ENCODE measurements around the gene MAGIX.
A peak's percentile ranks its signal among the peaks of the same experiment; 100 is the strongest.

MAGIX gene

GRCh38 chrX:49157194-49157593 is 5.4 kb upstream of the MAGIX start:
- peak overlapping the region; percentile 25; the same call in 1 of the 2 replicates for H3K4me3 ChIP-seq (ENCODE audit: low read length)
- no peak for DNase-seq (ENCODE audit: low read depth, low spot score)
- WGBS (ENCODE audit: insufficient coverage, insufficient read length): no CpG with 5 or more reads among the region's 25 CpGs
- H3K27me3 ChIP-seq (ENCODE audit: control insufficient read depth, insufficient read depth, low read length): peaks cover 3% of the 10 kb centered on the region; the same call in 1 of the 2 replicates
- no peaks in the 10 kb centered on the region for H3K36me3 ChIP-seq (ENCODE audit: control insufficient read depth, insufficient read depth, low read length)
- H3K4me1 ChIP-seq (ENCODE audit: control insufficient read depth, insufficient read depth, low read length): no peaks in the 10 kb centered on the region
- H3K9me3 ChIP-seq (ENCODE audit: control insufficient read depth, insufficient read depth, low read length): no peaks in the 10 kb centered on the region
- H3K27ac ChIP-seq (ENCODE audit: low read length): no peak overlapping the region

GRCh38 chrX:49160908-49161307 is 1.6 kb upstream of the MAGIX start:
- no CpG with 5 or more reads among the region's 2 CpGs for WGBS (ENCODE audit: insufficient coverage, insufficient read length)
- no peak overlapping the region for H3K4me3 ChIP-seq (ENCODE audit: low read length)
- no peaks in the 10 kb centered on the region for H3K9me3 ChIP-seq (ENCODE audit: control insufficient read depth, insufficient read depth, low read length)
- DNase-seq (ENCODE audit: low read depth, low spot score): no peak
- H3K36me3 ChIP-seq (ENCODE audit: control insufficient read depth, insufficient read depth, low read length): no peaks in the 10 kb centered on the region
- peaks cover 3% of the 10 kb centered on the region; the same call in 1 of the 2 replicates for H3K27me3 ChIP-seq (ENCODE audit: control insufficient read depth, insufficient read depth, low read length)
- no peaks in the 10 kb centered on the region for H3K4me1 ChIP-seq (ENCODE audit: control insufficient read depth, insufficient read depth, low read length)
- H3K27ac ChIP-seq (ENCODE audit: low read length): no peak overlapping the region

GRCh38 chrX:49161632-49162031 is 926 bp upstream of the MAGIX start:
- H3K9me3 ChIP-seq (ENCODE audit: control insufficient read depth, insufficient read depth, low read length): no peaks in the 10 kb centered on the region
- peaks cover 3% of the 10 kb centered on the region; the same call in 1 of the 2 replicates for H3K27me3 ChIP-seq (ENCODE audit: control insufficient read depth, insufficient read depth, low read length)
- no CpG with 5 or more reads among the region's 5 CpGs for WGBS (ENCODE audit: insufficient coverage, insufficient read length)
- DNase-seq (ENCODE audit: low read depth, low spot score): no peak
- no peak overlapping the region for H3K4me3 ChIP-seq (ENCODE audit: low read length)
- H3K36me3 ChIP-seq (ENCODE audit: control insufficient read depth, insufficient read depth, low read length): no peaks in the 10 kb centered on the region
- H3K4me1 ChIP-seq (ENCODE audit: control insufficient read depth, insufficient read depth, low read length): no peaks in the 10 kb centered on the region
- no peak overlapping the region for H3K27ac ChIP-seq (ENCODE audit: low read length)

GRCh38 chrX:49163555-49164419 is 1.2 kb downstream of the MAGIX start:
- no peak for DNase-seq (ENCODE audit: low read depth, low spot score)

GRCh38 chrX:49164589-49165360 is 2.2 kb downstream of the MAGIX start:
- Histone ChIP-seq H3K4me3 (ENCODE audit: low read length) (no peak overlapping the region), H3K36me3 (ENCODE audit: control insufficient read depth, insufficient read depth, low read length) (no peaks in the 10 kb centered on the region), H3K27me3 (ENCODE audit: control insufficient read depth, insufficient read depth, low read length) (no peaks in the 10 kb centered on the region), H3K27ac (ENCODE audit: low read length) (no peak overlapping the region), H3K4me1 (ENCODE audit: control insufficient read depth, insufficient read depth, low read length) (no peaks in the 10 kb centered on the region), H3K9me3 (ENCODE audit: control insufficient read depth, insufficient read depth, low read length) (no peaks in the 10 kb centered on the region)
- WGBS (ENCODE audit: insufficient coverage, insufficient read length): no CpG with 5 or more reads among the region's 31 CpGs
- DNase-seq (ENCODE audit: low read depth, low spot score): no peak

More at GRCh38 chrX:49163555-49164419, 1.2 kb downstream of the MAGIX start:
- no CpG with 5 or more reads among the region's 69 CpGs for WGBS (ENCODE audit: insufficient coverage, insufficient read length)
- Histone ChIP-seq H3K4me3 (ENCODE audit: low read length) (peak overlapping the region; percentile 45; the same call in 1 of the 2 replicates), H3K27ac (ENCODE audit: low read length) (no peak overlapping the region), H3K36me3 (ENCODE audit: control insufficient read depth, insufficient read depth, low read length) (no peaks in the 10 kb centered on the region), H3K9me3 (ENCODE audit: control insufficient read depth, insufficient read depth, low read length) (no peaks in the 10 kb centered on the region), H3K27me3 (ENCODE audit: control insufficient read depth, insufficient read depth, low read length) (no peaks in the 10 kb centered on the region), H3K4me1 (ENCODE audit: control insufficient read depth, insufficient read depth, low read length) (no peaks in the 10 kb centered on the region)

GRCh38 chrX:49165901-49166881 is 3.6 kb downstream of the MAGIX start:
- no CpG with 5 or more reads among the region's 61 CpGs for WGBS (ENCODE audit: insufficient coverage, insufficient read length)
- Histone ChIP-seq H3K27ac (ENCODE audit: low read length) (no peak overlapping the region), H3K36me3 (ENCODE audit: control insufficient read depth, insufficient read depth, low read length) (no peaks in the 10 kb centered on the region), H3K4me1 (ENCODE audit: control insufficient read depth, insufficient read depth, low read length) (no peaks in the 10 kb centered on the region), H3K9me3 (ENCODE audit: control insufficient read depth, insufficient read depth, low read length) (no peaks in the 10 kb centered on the region), H3K27me3 (ENCODE audit: control insufficient read depth, insufficient read depth, low read length) (no peaks in the 10 kb centered on the region), H3K4me3 (ENCODE audit: low read length) (peak overlapping the region; percentile 8; the same call in 1 of the 2 replicates)
- no peak for DNase-seq (ENCODE audit: low read depth, low spot score)

- H3K4me1 ChIP-seq (ENCODE audit: control insufficient read depth, insufficient read depth, low read length): no peaks in the 10 kb centered on the region
Observed at GRCh38 chrX:49166914-49167739, 4.6 kb downstream of the MAGIX start.

GRCh38 chrX:49167740-49168108 is 5.2 kb downstream of the MAGIX start:
- Histone ChIP-seq H3K27ac (ENCODE audit: low read length) (no peak overlapping the region), H3K36me3 (ENCODE audit: control insufficient read depth, insufficient read depth, low read length) (no peaks in the 10 kb centered on the region), H3K4me1 (ENCODE audit: control insufficient read depth, insufficient read depth, low read length) (no peaks in the 10 kb centered on the region), H3K4me3 (ENCODE audit: low read length) (no peak overlapping the region), H3K27me3 (ENCODE audit: control insufficient read depth, insufficient read depth, low read length) (no peaks in the 10 kb centered on the region), H3K9me3 (ENCODE audit: control insufficient read depth, insufficient read depth, low read length) (no peaks in the 10 kb centered on the region)
- no CpG with 5 or more reads among the region's 3 CpGs for WGBS (ENCODE audit: insufficient coverage, insufficient read length)
- no peak for DNase-seq (ENCODE audit: low read depth, low spot score)

More at GRCh38 chrX:49166914-49167739, 4.6 kb downstream of the MAGIX start:
- H3K27me3 ChIP-seq (ENCODE audit: control insufficient read depth, insufficient read depth, low read length): no peaks in the 10 kb centered on the region
- H3K4me3 ChIP-seq (ENCODE audit: low read length): peak overlapping the region; percentile 10; the same call in 1 of the 2 replicates
- no peaks in the 10 kb centered on the region for H3K36me3 ChIP-seq (ENCODE audit: control insufficient read depth, insufficient read depth, low read length)
- H3K9me3 ChIP-seq (ENCODE audit: control insufficient read depth, insufficient read depth, low read length): no peaks in the 10 kb centered on the region
- no CpG with 5 or more reads among the region's 35 CpGs for WGBS (ENCODE audit: insufficient coverage, insufficient read length)
- DNase-seq (ENCODE audit: low read depth, low spot score): no peak
- no peak overlapping the region for H3K27ac ChIP-seq (ENCODE audit: low read length)

GRCh38 chrX:49171752-49172279 is 9.3 kb downstream of the MAGIX start, which contains the start of gene PLP2:
TSS of gene PLP2 (plus strand) at chrX:49171898. CDS start at chrX:49172001, 103 bp downstream.
- WGBS (ENCODE audit: insufficient coverage, insufficient read length): no CpG with 5 or more reads among the region's 46 CpGs
- Histone ChIP-seq H3K36me3 (ENCODE audit: control insufficient read depth, insufficient read depth, low read length) (peaks cover 2% of the 10 kb centered on the region; the same call in 1 of the 2 replicates), H3K4me3 (ENCODE audit: low read length) (peak within 1 kb of the TSS; percentile 27; the same call in 1 of the 2 replicates), H3K4me1 (ENCODE audit: control insufficient read depth, insufficient read depth, low read length) (no peaks in the 10 kb centered on the region; the same call in 1 of the 2 replicates), H3K27me3 (ENCODE audit: control insufficient read depth, insufficient read depth, low read length) (no peaks in the 10 kb centered on the region), H3K27ac (ENCODE audit: low read length) (no peak within 1 kb of the TSS), H3K9me3 (ENCODE audit: control insufficient read depth, insufficient read depth, low read length) (no peaks in the 10 kb centered on the region)
- no peak for DNase-seq (ENCODE audit: low read depth, low spot score)
